ENCODE measurements around the gene GRAMD1B. TPM values are rescaled to one million over a fixed set of nuclear protein-coding genes. Genes with fewer than 3 reads are reported as not detected.

The GRAMD1B gene
- total RNA-seq, 1 experiment from 2014 or later: 1.2 TPM

DNA sequence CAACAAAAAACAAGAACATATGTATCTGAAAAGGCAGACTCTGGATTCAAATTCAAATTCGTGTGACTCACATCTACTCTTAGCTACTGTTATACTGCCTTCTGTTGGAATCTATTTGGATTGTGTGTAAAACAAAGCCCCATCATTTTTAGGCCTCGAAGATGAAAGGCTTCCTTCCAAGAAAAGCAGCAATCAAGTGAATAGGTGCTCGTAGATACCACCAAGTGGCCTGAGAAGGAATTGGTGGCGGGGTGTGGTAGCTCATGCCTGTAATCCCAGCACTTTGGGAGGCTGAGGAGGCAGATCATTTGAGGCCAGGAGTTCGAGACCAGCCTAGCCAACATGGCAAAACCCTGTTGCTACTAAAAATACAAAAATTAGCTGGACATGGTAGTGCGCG, 4.2 kb downstream of the GRAMD1B start:
- peak; percentile 42 to 51 for DNase-seq
- Mint-ChIP-seq H3K4me1 (ENCODE audit: low read depth, unreplicated experiment) (peaks cover 6% of the 10 kb centered on the region), H3K36me3 (ENCODE audit: insufficient read depth, unreplicated experiment) (no peaks in the 10 kb centered on the region), H3K27me3 (ENCODE audit: insufficient read depth, unreplicated experiment) (peaks cover 21% of the 10 kb centered on the region), H3K9me3 (ENCODE audit: unreplicated experiment) (no peaks in the 10 kb centered on the region), H3K27ac (ENCODE audit: unreplicated experiment) (no peak overlapping the region), H3K4me3 (ENCODE audit: unreplicated experiment) (no peak overlapping the region)
- BruUV-seq (replicated peaks): no TSS peak
- Histone ChIP-seq H3K4me1 (peaks cover 7% of the 10 kb centered on the region), H3K36me3 (ENCODE audit: control insufficient read depth, insufficient read depth, low read length) (no peaks in the 10 kb centered on the region), H3K27me3 (replicated peaks; ENCODE audit: control insufficient read depth, insufficient read depth, low read length) (no peaks in the 10 kb centered on the region; the same call in 1 of the 2 replicates), H3K4me3 (ENCODE audit: low read depth, low read length) (no peak overlapping the region), H3K9me3 (no peaks in the 10 kb centered on the region)
- ChIA-PET CTCF (interaction anchor here (0.8 to 1.7 kb wide), 3 partner anchors 21 to 173 kb away, joined by 3 to 22 read pairs (median 12); no protein-coding TSS in a partner anchor), POLR2A (no interaction called here)
- TF ChIP-seq, protein P1, sequence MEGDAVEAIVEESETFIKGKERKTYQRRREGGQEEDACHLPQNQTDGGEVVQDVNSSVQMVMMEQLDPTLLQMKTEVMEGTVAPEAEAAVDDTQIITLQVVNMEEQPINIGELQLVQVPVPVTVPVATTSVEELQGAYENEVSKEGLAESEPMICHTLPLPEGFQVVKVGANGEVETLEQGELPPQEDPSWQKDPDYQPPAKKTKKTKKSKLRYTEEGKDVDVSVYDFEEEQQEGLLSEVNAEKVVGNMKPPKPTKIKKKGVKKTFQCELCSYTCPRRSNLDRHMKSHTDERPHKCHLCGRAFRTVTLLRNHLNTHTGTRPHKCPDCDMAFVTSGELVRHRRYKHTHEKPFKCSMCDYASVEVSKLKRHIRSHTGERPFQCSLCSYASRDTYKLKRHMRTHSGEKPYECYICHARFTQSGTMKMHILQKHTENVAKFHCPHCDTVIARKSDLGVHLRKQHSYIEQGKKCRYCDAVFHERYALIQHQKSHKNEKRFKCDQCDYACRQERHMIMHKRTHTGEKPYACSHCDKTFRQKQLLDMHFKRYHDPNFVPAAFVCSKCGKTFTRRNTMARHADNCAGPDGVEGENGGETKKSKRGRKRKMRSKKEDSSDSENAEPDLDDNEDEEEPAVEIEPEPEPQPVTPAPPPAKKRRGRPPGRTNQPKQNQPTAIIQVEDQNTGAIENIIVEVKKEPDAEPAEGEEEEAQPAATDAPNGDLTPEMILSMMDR (IDR thresholded peaks at IDR 0.05; ENCODE audit: insufficient read depth in 1 of 2, low read depth in 1 of 2, low read length in 1 of 2, severe bottlenecking in 1 of 2, unreplicated experiment in 1 of 2): peak; percentile 37 to 46
- intact Hi-C loops (cut with micrococcal nuclease; ENCODE audit: unreplicated experiment): loop anchor here (2.0 kb wide), 1 partner anchor 27 kb away; no protein-coding TSS in a partner anchor

DNA sequence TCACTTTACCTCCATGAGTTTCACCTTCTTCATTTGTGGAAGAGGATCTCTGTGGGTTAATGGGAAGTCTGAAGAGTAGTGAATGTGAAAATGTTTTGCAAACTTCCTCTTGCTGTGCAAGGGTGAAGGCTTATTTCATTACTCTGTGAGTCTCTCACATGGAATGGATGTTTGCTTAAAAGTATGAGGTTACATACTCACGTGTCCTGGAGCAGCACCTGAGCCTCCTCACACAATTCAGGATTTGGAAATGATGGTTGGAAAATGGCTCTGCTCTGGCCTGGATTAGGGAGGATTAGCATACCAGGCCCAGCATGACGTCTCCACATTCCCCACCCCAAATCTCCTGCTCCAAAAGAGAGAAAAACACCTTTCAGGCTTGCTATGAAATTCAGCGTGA, 4.8 kb downstream of the GRAMD1B start:
- POLR2A ChIA-PET: no interaction called here

DNA sequence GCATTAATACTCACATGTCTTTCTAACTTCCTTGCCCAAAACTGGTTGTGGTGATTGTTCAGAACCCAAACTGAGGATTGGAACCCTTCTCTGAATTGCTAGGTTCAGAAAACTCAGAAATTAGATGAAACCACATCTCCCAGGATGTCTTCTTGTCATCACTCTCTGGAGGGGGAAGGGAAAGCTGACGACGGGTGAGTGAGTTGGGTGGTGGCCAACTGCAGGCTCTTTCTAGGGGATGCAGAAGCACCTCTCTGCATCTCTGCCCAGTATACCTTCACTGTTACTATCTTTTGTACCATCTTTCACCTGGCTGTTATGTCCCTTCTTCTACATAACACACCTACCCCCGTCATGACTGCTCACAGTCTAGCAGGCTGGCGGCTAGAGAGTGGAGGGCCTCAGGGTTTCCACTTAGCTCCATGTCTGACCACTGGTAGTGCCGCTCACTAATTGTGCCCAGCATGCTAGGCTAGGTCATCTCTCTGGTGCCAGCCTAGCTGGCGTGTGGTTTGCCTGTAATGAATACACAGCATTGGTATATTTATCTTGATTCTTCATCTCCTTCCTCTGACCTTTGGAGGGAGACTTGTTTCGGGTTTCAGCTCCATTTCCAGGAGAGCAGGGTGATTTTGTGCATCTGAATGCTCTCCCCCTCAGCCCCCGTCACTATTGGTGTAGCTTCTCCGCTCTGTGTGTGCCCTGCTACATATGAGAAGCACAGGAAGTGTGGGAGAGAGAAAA, 7.3 kb downstream of the GRAMD1B start:
- no peaks in the 10 kb centered on the region; the same call in 1 of the 2 replicates for H3K27me3 ChIP-seq (replicated peaks; ENCODE audit: control insufficient read depth, insufficient read depth, low read length)
- TF ChIP-seq, protein P1 (IDR thresholded peaks at IDR 0.05; ENCODE audit: insufficient read depth in 1 of 2, low read depth in 1 of 2, low read length in 1 of 2, severe bottlenecking in 1 of 2, unreplicated experiment in 1 of 2): no peak
- H3K36me3 Mint-ChIP-seq (ENCODE audit: insufficient read depth, unreplicated experiment): no peaks in the 10 kb centered on the region
- no peak overlapping the region for H3K4me3 ChIP-seq (ENCODE audit: low read depth, low read length)
- H3K4me1 Mint-ChIP-seq (ENCODE audit: low read depth, unreplicated experiment): peaks cover 6% of the 10 kb centered on the region
- no peaks in the 10 kb centered on the region for H3K36me3 ChIP-seq (ENCODE audit: control insufficient read depth, insufficient read depth, low read length)
- peaks cover 2% of the 10 kb centered on the region; the same call in 1 of the 2 replicates for H3K9me3 ChIP-seq
- H3K27ac Mint-ChIP-seq (ENCODE audit: unreplicated experiment): no peak overlapping the region
- no TSS peak for BruUV-seq (replicated peaks)
- no peaks in the 10 kb centered on the region for H3K9me3 Mint-ChIP-seq (ENCODE audit: unreplicated experiment)
- DNase-seq: no peak
- H3K4me1 ChIP-seq: no peaks in the 10 kb centered on the region
- peaks cover 6% of the 10 kb centered on the region for H3K27me3 Mint-ChIP-seq (ENCODE audit: insufficient read depth, unreplicated experiment)
- intact Hi-C loops (cut with micrococcal nuclease; ENCODE audit: unreplicated experiment): no loop called here
- ChIA-PET CTCF (interaction anchor here (2.4 kb wide), 1 partner anchor 30 kb away, joined by 5 read pairs; no protein-coding TSS in a partner anchor), POLR2A (no interaction called here)
- H3K4me3 Mint-ChIP-seq (ENCODE audit: unreplicated experiment): no peak overlapping the region

More for the DNA sequence above, 4.8 kb downstream of the GRAMD1B start:
- no peak overlapping the region for H3K4me3 Mint-ChIP-seq (ENCODE audit: unreplicated experiment)
- Histone ChIP-seq H3K27me3 (replicated peaks; ENCODE audit: control insufficient read depth, insufficient read depth, low read length) (no peaks in the 10 kb centered on the region; the same call in 1 of the 2 replicates), H3K36me3 (ENCODE audit: control insufficient read depth, insufficient read depth, low read length) (no peaks in the 10 kb centered on the region), H3K4me1 (peaks cover 7% of the 10 kb centered on the region), H3K4me3 (ENCODE audit: low read depth, low read length) (no peak overlapping the region), H3K9me3 (no peaks in the 10 kb centered on the region)
- H3K4me1 Mint-ChIP-seq (ENCODE audit: low read depth, unreplicated experiment): peaks cover 6% of the 10 kb centered on the region
- CTCF ChIA-PET: interaction anchor here (0.8 to 1.7 kb wide), 3 partner anchors 22 to 173 kb away, joined by 3 to 22 read pairs (median 12); no protein-coding TSS in a partner anchor
- no peak for DNase-seq
- TF ChIP-seq, protein P1 (IDR thresholded peaks at IDR 0.05; ENCODE audit: insufficient read depth in 1 of 2, low read depth in 1 of 2, low read length in 1 of 2, severe bottlenecking in 1 of 2, unreplicated experiment in 1 of 2): no peak
- no TSS peak for BruUV-seq (replicated peaks)
- intact Hi-C loops (cut with micrococcal nuclease; ENCODE audit: unreplicated experiment): loop anchor here (2.0 kb wide), 1 partner anchor 28 kb away; no protein-coding TSS in a partner anchor
- H3K27me3 Mint-ChIP-seq (ENCODE audit: insufficient read depth, unreplicated experiment): peaks cover 16% of the 10 kb centered on the region
- H3K9me3 Mint-ChIP-seq (ENCODE audit: unreplicated experiment): no peaks in the 10 kb centered on the region
- no peak overlapping the region for H3K27ac Mint-ChIP-seq (ENCODE audit: unreplicated experiment)
- H3K36me3 Mint-ChIP-seq (ENCODE audit: insufficient read depth, unreplicated experiment): no peaks in the 10 kb centered on the region

Measured in Caco-2 (cell line).